ENCODE measurements around the gene CHST1.

DNA sequence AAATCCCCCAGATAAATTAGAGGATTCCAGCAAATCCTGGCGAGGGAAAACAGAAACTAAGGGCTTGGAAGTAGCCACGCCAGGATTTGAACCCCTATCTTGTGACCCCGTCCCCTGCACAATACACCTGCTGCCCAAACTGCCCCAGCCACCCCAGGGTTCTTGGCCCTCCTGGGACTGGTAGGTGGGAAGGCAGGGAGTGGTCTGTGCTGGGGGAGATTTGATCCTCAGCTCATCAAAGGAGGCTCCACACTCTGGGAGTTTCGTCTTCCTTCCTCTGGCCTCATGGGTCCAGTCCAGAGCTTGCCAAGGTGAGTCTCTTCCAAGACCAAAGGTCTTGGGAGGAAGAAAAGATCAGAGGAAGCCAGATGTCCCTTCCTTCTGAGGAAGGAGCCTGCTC is 4.5 kb upstream of the CHST1 start:
- no peak for TF ChIP-seq ZC3H10 (CRISPR knock-in tag; IDR thresholded peaks at IDR 0.05)
- TF ChIP-seq ZNF8 (CRISPR knock-in tag; IDR thresholded peaks at IDR 0.05): no peak
- no peak for TF ChIP-seq TOX (CRISPR knock-in tag; IDR thresholded peaks at IDR 0.05; ENCODE audit: borderline replicate concordance)
- TF ChIP-seq, protein P1, sequence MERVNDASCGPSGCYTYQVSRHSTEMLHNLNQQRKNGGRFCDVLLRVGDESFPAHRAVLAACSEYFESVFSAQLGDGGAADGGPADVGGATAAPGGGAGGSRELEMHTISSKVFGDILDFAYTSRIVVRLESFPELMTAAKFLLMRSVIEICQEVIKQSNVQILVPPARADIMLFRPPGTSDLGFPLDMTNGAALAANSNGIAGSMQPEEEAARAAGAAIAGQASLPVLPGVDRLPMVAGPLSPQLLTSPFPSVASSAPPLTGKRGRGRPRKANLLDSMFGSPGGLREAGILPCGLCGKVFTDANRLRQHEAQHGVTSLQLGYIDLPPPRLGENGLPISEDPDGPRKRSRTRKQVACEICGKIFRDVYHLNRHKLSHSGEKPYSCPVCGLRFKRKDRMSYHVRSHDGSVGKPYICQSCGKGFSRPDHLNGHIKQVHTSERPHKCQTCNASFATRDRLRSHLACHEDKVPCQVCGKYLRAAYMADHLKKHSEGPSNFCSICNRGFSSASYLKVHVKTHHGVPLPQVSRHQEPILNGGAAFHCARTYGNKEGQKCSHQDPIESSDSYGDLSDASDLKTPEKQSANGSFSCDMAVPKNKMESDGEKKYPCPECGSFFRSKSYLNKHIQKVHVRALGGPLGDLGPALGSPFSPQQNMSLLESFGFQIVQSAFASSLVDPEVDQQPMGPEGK (CRISPR knock-in tag; IDR thresholded peaks at IDR 0.05; ENCODE audit: borderline replicate concordance): no peak
- TF ChIP-seq RARB (CRISPR knock-in tag; IDR thresholded peaks at IDR 0.05): no peak
- TF ChIP-seq, protein P2, sequence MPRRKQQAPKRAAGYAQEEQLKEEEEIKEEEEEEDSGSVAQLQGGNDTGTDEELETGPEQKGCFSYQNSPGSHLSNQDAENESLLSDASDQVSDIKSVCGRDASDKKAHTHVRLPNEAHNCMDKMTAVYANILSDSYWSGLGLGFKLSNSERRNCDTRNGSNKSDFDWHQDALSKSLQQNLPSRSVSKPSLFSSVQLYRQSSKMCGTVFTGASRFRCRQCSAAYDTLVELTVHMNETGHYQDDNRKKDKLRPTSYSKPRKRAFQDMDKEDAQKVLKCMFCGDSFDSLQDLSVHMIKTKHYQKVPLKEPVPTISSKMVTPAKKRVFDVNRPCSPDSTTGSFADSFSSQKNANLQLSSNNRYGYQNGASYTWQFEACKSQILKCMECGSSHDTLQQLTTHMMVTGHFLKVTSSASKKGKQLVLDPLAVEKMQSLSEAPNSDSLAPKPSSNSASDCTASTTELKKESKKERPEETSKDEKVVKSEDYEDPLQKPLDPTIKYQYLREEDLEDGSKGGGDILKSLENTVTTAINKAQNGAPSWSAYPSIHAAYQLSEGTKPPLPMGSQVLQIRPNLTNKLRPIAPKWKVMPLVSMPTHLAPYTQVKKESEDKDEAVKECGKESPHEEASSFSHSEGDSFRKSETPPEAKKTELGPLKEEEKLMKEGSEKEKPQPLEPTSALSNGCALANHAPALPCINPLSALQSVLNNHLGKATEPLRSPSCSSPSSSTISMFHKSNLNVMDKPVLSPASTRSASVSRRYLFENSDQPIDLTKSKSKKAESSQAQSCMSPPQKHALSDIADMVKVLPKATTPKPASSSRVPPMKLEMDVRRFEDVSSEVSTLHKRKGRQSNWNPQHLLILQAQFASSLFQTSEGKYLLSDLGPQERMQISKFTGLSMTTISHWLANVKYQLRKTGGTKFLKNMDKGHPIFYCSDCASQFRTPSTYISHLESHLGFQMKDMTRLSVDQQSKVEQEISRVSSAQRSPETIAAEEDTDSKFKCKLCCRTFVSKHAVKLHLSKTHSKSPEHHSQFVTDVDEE (CRISPR knock-in tag; IDR thresholded peaks at IDR 0.05): no peak
- TF ChIP-seq ZNF70 (CRISPR knock-in tag; IDR thresholded peaks at IDR 0.05): no peak
